ENCODE measurements around the gene ACBD6.

Gene ACBD6

DNA sequence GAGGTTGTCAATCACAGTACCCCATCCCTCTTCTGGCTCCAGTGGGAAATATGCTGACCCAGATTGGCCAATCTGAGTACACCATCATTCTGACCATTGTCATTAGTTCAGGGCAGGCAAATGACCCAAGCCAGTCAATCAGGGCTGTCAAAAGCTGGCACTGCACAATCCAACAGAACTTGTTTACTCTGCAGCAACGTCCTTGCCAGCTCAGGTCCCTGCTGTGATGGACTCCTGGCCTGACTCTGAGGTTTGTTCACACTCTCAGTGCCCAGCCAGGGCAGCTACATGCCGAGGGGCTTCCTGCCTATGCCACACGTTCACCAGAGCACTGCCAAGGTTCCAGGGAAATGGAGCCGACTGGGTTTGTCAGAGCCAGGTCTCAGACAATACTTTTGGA, 41.7 kb upstream of the ACBD6 start:
- no peak for DNase-seq (ENCODE audit: low read depth, low spot score)
- in situ Hi-C loops (cut with HindIII; ENCODE audit: low sequenced_read_pairs) = no loop called here
- no peak overlapping the region for H3K4me3 ChIP-seq (ENCODE audit: low read depth, low read length)
- TF ChIP-seq, protein P1, sequence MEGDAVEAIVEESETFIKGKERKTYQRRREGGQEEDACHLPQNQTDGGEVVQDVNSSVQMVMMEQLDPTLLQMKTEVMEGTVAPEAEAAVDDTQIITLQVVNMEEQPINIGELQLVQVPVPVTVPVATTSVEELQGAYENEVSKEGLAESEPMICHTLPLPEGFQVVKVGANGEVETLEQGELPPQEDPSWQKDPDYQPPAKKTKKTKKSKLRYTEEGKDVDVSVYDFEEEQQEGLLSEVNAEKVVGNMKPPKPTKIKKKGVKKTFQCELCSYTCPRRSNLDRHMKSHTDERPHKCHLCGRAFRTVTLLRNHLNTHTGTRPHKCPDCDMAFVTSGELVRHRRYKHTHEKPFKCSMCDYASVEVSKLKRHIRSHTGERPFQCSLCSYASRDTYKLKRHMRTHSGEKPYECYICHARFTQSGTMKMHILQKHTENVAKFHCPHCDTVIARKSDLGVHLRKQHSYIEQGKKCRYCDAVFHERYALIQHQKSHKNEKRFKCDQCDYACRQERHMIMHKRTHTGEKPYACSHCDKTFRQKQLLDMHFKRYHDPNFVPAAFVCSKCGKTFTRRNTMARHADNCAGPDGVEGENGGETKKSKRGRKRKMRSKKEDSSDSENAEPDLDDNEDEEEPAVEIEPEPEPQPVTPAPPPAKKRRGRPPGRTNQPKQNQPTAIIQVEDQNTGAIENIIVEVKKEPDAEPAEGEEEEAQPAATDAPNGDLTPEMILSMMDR (IDR thresholded peaks at IDR 0.05; ENCODE audit: low read depth, low read length) = no peak

DNA sequence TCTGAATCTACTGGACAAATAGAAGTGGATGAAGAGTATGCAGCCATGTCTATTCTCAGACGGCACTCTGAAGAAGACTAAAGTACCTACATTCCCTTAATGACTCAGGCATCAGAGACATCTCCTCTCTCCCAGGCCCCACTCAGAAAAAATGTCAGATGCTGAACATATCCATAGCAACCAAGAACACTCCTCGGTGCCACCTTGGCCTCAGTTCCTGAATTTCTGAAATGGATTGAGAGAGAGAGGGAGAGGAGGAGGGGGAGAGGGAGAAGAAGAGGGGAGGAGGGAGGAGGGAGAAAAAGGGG, 40.4 kb upstream of the ACBD6 start:
- in situ Hi-C loops (cut with HindIII; ENCODE audit: low sequenced_read_pairs) = no loop called here
- no peak overlapping the region for H3K4me3 ChIP-seq (ENCODE audit: low read depth, low read length)
- TF ChIP-seq, protein P1 (IDR thresholded peaks at IDR 0.05; ENCODE audit: low read depth, low read length) = no peak
- DNase-seq (ENCODE audit: low read depth, low spot score) = peak; percentile 20

DNA sequence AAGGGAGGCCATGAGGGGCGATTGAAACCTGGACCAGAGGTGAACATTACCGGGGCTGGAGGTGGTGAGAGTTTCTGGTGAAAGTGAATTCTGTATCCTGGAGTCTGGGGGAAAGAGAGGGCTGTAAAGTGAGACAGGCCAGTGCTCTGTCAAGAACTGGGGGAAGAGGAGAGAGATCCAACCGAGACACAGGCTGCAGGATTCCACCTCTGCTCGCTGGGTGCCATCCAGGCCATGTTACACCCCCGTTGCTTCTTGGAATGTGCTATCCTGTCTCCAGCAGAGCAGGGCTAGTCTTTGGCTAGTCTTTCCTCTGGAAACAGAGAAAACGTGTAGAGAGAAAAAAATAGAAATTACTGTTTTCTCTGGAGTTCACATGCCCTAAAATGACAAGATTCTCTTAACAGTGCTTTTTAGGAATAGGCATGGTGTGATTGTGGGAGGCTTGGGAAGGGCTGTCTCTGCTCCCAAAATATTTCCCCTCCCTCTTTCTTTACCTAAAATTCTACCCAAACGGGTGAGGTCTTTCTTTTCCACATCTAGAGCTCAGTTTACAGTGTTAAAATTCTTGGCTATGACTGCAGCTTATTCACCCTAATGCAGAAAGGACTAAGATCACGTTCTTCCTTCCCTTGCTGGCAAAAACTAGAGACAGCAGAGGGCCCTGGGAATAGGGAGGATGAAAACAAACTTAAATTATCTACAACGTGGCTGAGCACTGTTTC, 39.9 kb upstream of the ACBD6 start:
- DNase-seq (ENCODE audit: low read depth, low spot score) = peak; percentile 35
- TF ChIP-seq, protein P1 (IDR thresholded peaks at IDR 0.05; ENCODE audit: low read depth, low read length) = no peak
- H3K4me3 ChIP-seq (ENCODE audit: low read depth, low read length) = no peak overlapping the region
- in situ Hi-C loops (cut with HindIII; ENCODE audit: low sequenced_read_pairs) = no loop called here

DNA sequence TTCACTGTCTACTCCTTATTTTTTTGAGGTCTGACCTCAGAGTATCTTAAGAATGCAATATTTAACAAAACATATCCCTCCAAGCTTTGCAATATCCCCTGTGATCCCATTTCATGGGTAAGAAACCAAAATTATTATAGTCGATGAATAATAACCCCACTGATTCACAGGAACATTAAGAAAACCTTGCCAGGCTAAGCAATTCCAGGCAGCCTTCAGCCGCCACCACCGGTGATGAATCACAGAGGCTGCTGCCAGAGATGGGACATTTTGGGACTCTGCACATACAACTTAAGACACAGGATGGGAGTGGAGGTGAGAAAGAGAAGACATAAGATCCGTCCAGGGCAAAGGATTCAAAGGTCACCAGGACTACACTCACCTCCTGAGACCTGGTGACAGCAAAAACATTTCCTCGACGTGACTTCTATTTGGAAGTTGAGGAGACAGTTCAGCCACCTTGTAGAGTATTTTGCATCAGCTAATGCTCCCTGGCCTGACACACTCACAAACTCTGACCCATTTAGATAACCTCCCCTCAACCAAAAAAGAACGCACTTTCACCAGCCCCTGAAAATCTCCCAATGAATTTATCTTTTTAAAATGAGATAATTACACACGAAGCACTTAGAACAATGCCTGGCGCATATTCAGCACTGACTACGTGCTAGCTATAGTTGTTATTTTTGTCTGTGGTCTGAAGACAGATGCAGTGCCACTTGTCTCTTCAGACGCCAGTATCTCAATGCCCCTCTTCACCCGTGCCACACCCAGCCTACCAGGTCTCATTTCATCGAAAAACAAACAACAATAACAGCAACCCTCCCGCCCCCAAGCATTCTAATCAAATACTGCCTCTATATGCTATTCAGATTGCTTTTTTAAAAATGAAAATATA, 38.6 kb upstream of the ACBD6 start:
- no peak overlapping the region for H3K4me3 ChIP-seq (ENCODE audit: low read depth, low read length)
- TF ChIP-seq, protein P1 (IDR thresholded peaks at IDR 0.05; ENCODE audit: low read depth, low read length) = no peak
- in situ Hi-C loops (cut with HindIII; ENCODE audit: low sequenced_read_pairs) = no loop called here
- peak; percentile 43 for DNase-seq (ENCODE audit: low read depth, low spot score)

DNA sequence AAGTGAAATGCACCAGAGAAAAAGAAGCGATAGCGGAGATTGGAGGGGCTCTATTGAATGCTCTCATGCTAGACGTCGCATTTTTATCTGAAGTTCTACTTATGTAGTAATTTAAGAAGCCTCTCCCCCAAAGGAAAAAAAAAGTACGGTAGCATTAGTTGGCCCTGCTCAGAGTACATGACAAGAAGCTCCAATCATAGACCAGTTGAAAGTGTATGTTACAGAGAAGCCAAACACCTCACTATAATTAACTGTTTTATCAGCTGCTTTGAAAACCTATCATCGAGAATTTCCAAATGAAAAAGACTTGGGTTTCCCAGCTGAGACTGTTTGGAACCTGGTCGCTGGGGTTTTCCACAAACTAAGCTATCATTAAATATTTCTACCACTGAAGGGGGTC, 36.8 kb upstream of the ACBD6 start:
- TF ChIP-seq, protein P1 (IDR thresholded peaks at IDR 0.05; ENCODE audit: low read depth, low read length) = no peak
- no peak overlapping the region for H3K4me3 ChIP-seq (ENCODE audit: low read depth, low read length)
- in situ Hi-C loops (cut with HindIII; ENCODE audit: low sequenced_read_pairs) = no loop called here
- DNase-seq (ENCODE audit: low read depth, low spot score) = no peak

DNA sequence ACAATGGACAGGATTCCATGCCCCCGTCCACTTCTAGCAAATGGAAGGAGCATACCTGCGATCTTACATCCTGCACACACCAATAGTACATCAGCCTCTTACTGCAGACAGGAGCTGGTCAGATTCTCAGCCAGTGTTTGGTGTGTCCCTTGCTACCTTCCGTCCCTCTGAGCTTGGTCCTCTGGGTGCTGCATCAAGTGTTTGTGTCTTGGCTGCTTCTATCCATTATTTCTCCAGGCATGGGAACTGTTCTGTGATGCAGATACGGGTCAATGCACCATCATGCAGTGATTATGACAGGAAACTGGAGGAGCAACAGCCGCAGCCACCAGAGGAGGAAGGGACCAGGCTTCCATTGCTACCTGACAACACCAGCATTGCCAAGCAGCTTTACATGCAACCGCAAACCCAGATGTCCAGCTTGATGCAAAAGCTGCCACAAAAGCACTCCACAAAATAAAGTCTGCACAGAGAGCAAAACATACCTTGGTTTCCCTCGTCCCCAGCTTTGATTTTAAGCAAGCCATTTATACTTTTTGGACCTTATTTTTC, 34.5 kb upstream of the ACBD6 start:
- H3K4me3 ChIP-seq (ENCODE audit: low read depth, low read length) = no peak overlapping the region
- in situ Hi-C loops (cut with HindIII; ENCODE audit: low sequenced_read_pairs) = no loop called here
- TF ChIP-seq, protein P1 (IDR thresholded peaks at IDR 0.05; ENCODE audit: low read depth, low read length) = no peak
- DNase-seq (ENCODE audit: low read depth, low spot score) = no peak

All from astrocyte of the spinal cord (primary cell).